22Rv1 (cell line): ENCODE measurements around the gene ATP6V1G2.
"Not testable (repeated sequence)": the region's sequence is repeated elsewhere in the genome, so short reads cannot be mapped to it uniquely, and the experiment has no call there.

ENCODE experiments used
- H3K27ac ChIP-seq: fragments of 450-650 bp; 2 replicates; pipeline ENCODE4 v1.5.1; 2017
- CTCF ChIP-seq: fragments of 450-650 bp; IDR thresholded peaks from 2 replicates; pipeline ENCODE4 v1.5.1; 2017; ENCODE audit warnings: mild to moderate bottlenecking
- ZFX ChIP-seq: fragments of 450-650 bp; IDR thresholded peaks from 2 replicates; pipeline ENCODE4 v1.6.1; 2017; ENCODE audit warnings: antibody characterized with exemption, borderline replicate concordance

The ATP6V1G2 gene

GRCh38 chr6:31546339-31546957, at the start of gene ATP6V1G2:
ATP6V1G2 (minus strand) TSS chr6:31546608; CDS start chr6:31546559, 49 bp downstream.
- H3K27ac ChIP-seq = peak within 1 kb of the TSS; percentile 83
- TF ChIP-seq ZFX = no peak
- TF ChIP-seq CTCF = peak; percentile 95

GRCh38 chr6:31592396-31592771, 46.0 kb upstream of the ATP6V1G2 start:
- TF ChIP-seq CTCF (no peak), ZFX (no peak)
- no peak overlapping the region for H3K27ac ChIP-seq

GRCh38 chr6:31590691-31591090, 44.3 kb upstream of the ATP6V1G2 start:
- not testable (repeated sequence) for H3K27ac ChIP-seq

GRCh38 chr6:31588871-31589650, 42.7 kb upstream of the ATP6V1G2 start:
- no peak overlapping the region for H3K27ac ChIP-seq
- TF ChIP-seq CTCF = no peak

- H3K27ac ChIP-seq = no peak overlapping the region
- TF ChIP-seq CTCF (no peak), ZFX (no peak)
Measured at GRCh38 chr6:31587791-31588777, 41.7 kb upstream of the ATP6V1G2 start.

GRCh38 chr6:31586599-31587281, 40.3 kb upstream of the ATP6V1G2 start:
- no peak for TF ChIP-seq CTCF
- no peak for TF ChIP-seq ZFX
- no peak overlapping the region for H3K27ac ChIP-seq

GRCh38 chr6:31586008-31586407, 39.6 kb upstream of the ATP6V1G2 start, which contains the start of gene LST1:
LST1 (plus strand) TSS chr6:31586277; CDS start chr6:31587300, 1,023 bp downstream.
- no peak within 1 kb of the TSS for H3K27ac ChIP-seq
- TF ChIP-seq CTCF (no peak), ZFX (no peak)
